HEK293 (cell line): Measurements from ENCODE around the gene SLC5A4.

Experiments used
- CTCF ChIA-PET: fragments of 350-600 bp; formaldehyde crosslinking; extraction: SDS; loops from one replicate; lab custom pipeline; 2021; ENCODE audit warnings: antibody characterized with exemption; lab: Yijun Ruan, JAX
- POLR2A ChIA-PET: fragments of 300-600 bp; formaldehyde crosslinking; extraction: SDS; loops from one replicate; lab custom pipeline; 2020; ENCODE audit warnings: antibody characterized with exemption, inconsistent platforms; lab: Yijun Ruan, JAX
- H3K27ac ChIP-seq: fragments of 200-500 bp; sonication (Bioruptor generic); 2 replicates; pipeline ENCODE4 v1.5.1; 2014; ENCODE audit warnings: low read depth, low read length, control low read depth, inconsistent platforms; ENCODE audit errors: extremely low read depth
- H3K36me3 ChIP-seq, 2 experiments: fragments of 200-500 bp in 1 of 2; sonication (Bioruptor generic) in 1 of 2; 1 replicate in 1 of 2; 2 replicates in 1 of 2; pipeline ENCODE4 v1.5.1; 2014 to 2017; ENCODE audit warnings: inconsistent platforms in 2 of 2, low read length in 2 of 2; ENCODE audit not compliant: control insufficient read depth in 2 of 2, insufficient read depth in 1 of 2
- H3K4me1 ChIP-seq: fragments of 200-500 bp; sonication (Bioruptor generic); 2 replicates; pipeline ENCODE4 v1.5.1; 2014; ENCODE audit warnings: mild to moderate bottlenecking, low read length, inconsistent platforms; ENCODE audit not compliant: control insufficient read depth, insufficient read depth
- H3K4me3 ChIP-seq: 2 replicates; pipeline ENCODE4 v1.5.1; 2011; ENCODE audit warnings: low read depth, mild to moderate bottlenecking, control low read depth, low read length, moderate library complexity
- H3K9me3 ChIP-seq: fragments of 200-500 bp; sonication (Bioruptor generic); 2 replicates; pipeline ENCODE4 v1.5.1; 2014; ENCODE audit warnings: low read depth, low read length, inconsistent platforms; ENCODE audit not compliant: control insufficient read depth, insufficient read depth
- GLIS2 ChIP-seq: fragments of 450-650 bp; formaldehyde crosslinking; IDR thresholded peaks from 2 replicates; pipeline ENCODE4 v1.5.1; 2016; ENCODE audit warnings: missing biosample characterization, missing genetic modification characterization
- SALL2 ChIP-seq: fragments of 450-650 bp; formaldehyde crosslinking; IDR thresholded peaks from 2 replicates; pipeline ENCODE4 v1.5.0; 2017; ENCODE audit warnings: missing biosample characterization, mild to moderate bottlenecking, missing genetic modification characterization, borderline replicate concordance
- SP7 ChIP-seq: fragments of 450-650 bp; formaldehyde crosslinking; IDR thresholded peaks from 2 replicates; pipeline ENCODE4 v1.5.1; 2016; ENCODE audit warnings: missing biosample characterization, missing genetic modification characterization
- ZBTB1 ChIP-seq: fragments of 450-650 bp; formaldehyde crosslinking; IDR thresholded peaks from 2 replicates; pipeline ENCODE4 v1.5.1; 2016; ENCODE audit warnings: missing biosample characterization, missing genetic modification characterization
- ZBTB20 ChIP-seq: fragments of 450-650 bp; formaldehyde crosslinking; IDR thresholded peaks from 2 replicates; pipeline ENCODE4 v1.5.1; 2016; ENCODE audit warnings: missing biosample characterization, missing genetic modification characterization
- ZBTB7A ChIP-seq: fragments of 450-650 bp; formaldehyde crosslinking; IDR thresholded peaks from 2 replicates; pipeline ENCODE4 v1.5.1; 2016; ENCODE audit warnings: low read depth, missing biosample characterization, missing genetic modification characterization
- ZFHX2 ChIP-seq: fragments of 450-650 bp; formaldehyde crosslinking; conservative IDR thresholded peaks from 2 replicates; pipeline ENCODE4 v1.5.1; 2016; ENCODE audit warnings: missing biosample characterization, missing genetic modification characterization
- ZNF10 ChIP-seq: fragments of 450-650 bp; formaldehyde crosslinking; IDR thresholded peaks from 2 replicates; pipeline ENCODE4 v1.5.1; 2017; ENCODE audit warnings: missing biosample characterization, missing genetic modification characterization
- ZNF121 ChIP-seq: fragments of 450-650 bp; formaldehyde crosslinking; IDR thresholded peaks from 2 replicates; pipeline ENCODE4 v1.5.1; 2016; ENCODE audit warnings: missing biosample characterization, missing genetic modification characterization
- ZNF133 ChIP-seq: fragments of 450-650 bp; formaldehyde crosslinking; IDR thresholded peaks from 2 replicates; pipeline ENCODE4 v1.5.1; 2016; ENCODE audit warnings: missing biosample characterization, missing genetic modification characterization
- ZNF221 ChIP-seq: fragments of 450-650 bp; formaldehyde crosslinking; IDR thresholded peaks from 2 replicates; pipeline ENCODE4 v1.5.1; 2017; ENCODE audit warnings: missing biosample characterization, missing genetic modification characterization, borderline replicate concordance
- ZNF391 ChIP-seq: fragments of 450-650 bp; formaldehyde crosslinking; IDR thresholded peaks from 2 replicates; pipeline ENCODE4 v1.5.1; 2016; ENCODE audit warnings: low read depth, missing biosample characterization, missing genetic modification characterization, borderline replicate concordance
- ZNF404 ChIP-seq: fragments of 450-650 bp; formaldehyde crosslinking; IDR thresholded peaks from 2 replicates; pipeline ENCODE4 v1.5.1; 2017; ENCODE audit warnings: missing biosample characterization, missing genetic modification characterization
- ZNF416 ChIP-seq: fragments of 450-650 bp; formaldehyde crosslinking; IDR thresholded peaks from 2 replicates; pipeline ENCODE4 v1.5.1; 2016; ENCODE audit warnings: missing biosample characterization, missing genetic modification characterization
- ZNF518A ChIP-seq: fragments of 450-650 bp; formaldehyde crosslinking; conservative IDR thresholded peaks from 2 replicates; pipeline ENCODE4 v1.5.1; 2016; ENCODE audit warnings: low read depth, missing biosample characterization, missing genetic modification characterization
- ZNF629 ChIP-seq: fragments of 450-650 bp; formaldehyde crosslinking; IDR thresholded peaks from 2 replicates; pipeline ENCODE4 v1.5.1; 2017; ENCODE audit warnings: missing biosample characterization, missing genetic modification characterization
- ZNF670 ChIP-seq: fragments of 450-650 bp; formaldehyde crosslinking; IDR thresholded peaks from 2 replicates; pipeline ENCODE4 v1.5.1; 2016; ENCODE audit warnings: missing biosample characterization, missing genetic modification characterization, low read depth
- ZNF76 ChIP-seq: fragments of 450-650 bp; formaldehyde crosslinking; IDR thresholded peaks from 2 replicates; pipeline ENCODE4; 2016; ENCODE audit warnings: low read depth, missing biosample characterization, missing genetic modification characterization, borderline replicate concordance
- ZSCAN23 ChIP-seq: fragments of 450-650 bp; formaldehyde crosslinking; IDR thresholded peaks from 2 replicates; pipeline ENCODE4 v1.5.1; 2016; ENCODE audit warnings: missing biosample characterization, missing genetic modification characterization
- TF ChIP-seq, protein P1 (sequence below): fragments of 450-650 bp; formaldehyde crosslinking; IDR thresholded peaks from 2 replicates; pipeline ENCODE4 v1.5.1; 2016; ENCODE audit warnings: missing biosample characterization, missing genetic modification characterization
- TF ChIP-seq, protein P2 (sequence below): fragments of 450-650 bp; formaldehyde crosslinking; IDR thresholded peaks from 2 replicates; pipeline ENCODE4 v1.5.1; 2016; ENCODE audit warnings: missing biosample characterization, missing genetic modification characterization, borderline replicate concordance
- TF ChIP-seq, protein P3 (sequence below): fragments of 450-650 bp; formaldehyde crosslinking; IDR thresholded peaks from 2 replicates; pipeline ENCODE4 v1.5.1; 2016; ENCODE audit warnings: missing biosample characterization, missing genetic modification characterization
- TF ChIP-seq, protein P4 (sequence below): sonication (generic); formaldehyde crosslinking; IDR thresholded peaks from 2 replicates; pipeline ENCODE4 v1.8.1; 2022; ENCODE audit warnings: mild to moderate bottlenecking, moderate library complexity, missing genetic modification reagents
- TF ChIP-seq, protein P5 (sequence below): fragments of 450-650 bp; formaldehyde crosslinking; IDR thresholded peaks from 2 replicates; pipeline ENCODE4 v1.5.1; 2017; ENCODE audit warnings: missing biosample characterization, missing genetic modification characterization

The SLC5A4 gene

DNA sequence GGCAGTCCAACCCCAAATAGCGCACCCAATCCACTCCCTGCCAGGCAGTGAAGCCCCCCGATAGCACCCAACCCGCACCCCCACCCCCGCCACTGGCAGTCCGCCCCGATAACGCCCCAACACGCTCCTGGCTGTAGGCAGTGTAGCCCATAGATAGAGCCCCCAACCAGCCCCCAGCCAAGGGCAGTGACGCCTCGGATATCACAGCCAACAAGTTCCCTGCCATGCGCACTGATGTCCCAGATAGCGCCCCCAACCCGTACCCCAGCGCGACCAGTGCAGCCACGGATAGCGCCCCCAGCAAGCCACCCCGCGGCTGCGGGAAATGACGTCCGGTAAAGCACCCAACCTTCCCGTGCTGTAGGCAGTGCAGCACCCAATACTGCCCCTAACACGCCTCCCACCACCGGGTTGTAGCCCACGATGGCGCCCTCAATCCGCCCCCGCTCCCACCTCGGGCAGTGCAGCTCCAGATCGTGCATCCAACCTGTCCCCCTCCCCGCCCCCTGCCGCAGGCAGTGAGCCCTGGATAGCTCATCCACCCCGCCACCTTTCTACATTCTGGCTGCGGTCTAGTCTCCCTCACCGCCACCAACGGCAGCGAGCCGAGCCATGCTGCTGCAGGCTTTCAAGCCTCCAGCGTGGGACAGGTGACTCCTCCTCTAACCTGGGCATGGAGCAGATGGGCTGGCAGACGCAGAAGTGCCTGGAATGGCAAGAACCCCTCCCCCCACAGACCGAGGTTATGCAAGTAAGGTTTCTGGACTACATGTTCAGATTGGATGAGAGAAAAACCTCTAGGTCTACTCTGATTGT is 50.9 kb downstream of the SLC5A4 start:
- Histone ChIP-seq H3K9me3 (no peaks in the 10 kb centered on the region), H3K4me3 (peak overlapping the region; percentile 34), H3K27ac (0 out of 2 replicates have a peak overlapping the region, but pooled peaks have one; percentile 16), H3K4me1 (0 out of 2 replicates have a peak, but pooled peaks cover 3% of the 10 kb centered on the region), H3K36me3 (peaks cover 0 to 19% of the 10 kb centered on the region in 2 experiments; a peak in 1 of 3 replicates)
- POLR2A ChIA-PET, result no interaction called here
- CTCF ChIA-PET, result interaction anchor here (0.6 to 1.1 kb wide), 3 partner anchors 17 to 230 kb away, joined by 3 to 7 read pairs (median 3); no protein-coding TSS in a partner anchor
- TF ChIP-seq ZSCAN23 (tag by site-specific recombination) (no peak), GLIS2 (tag by site-specific recombination) (peak; percentile 85), ZNF404 (tag by site-specific recombination) (no peak), ZFHX2 (tag by site-specific recombination) (peak; percentile 91), SALL2 (tag by site-specific recombination) (no peak), ZNF76 (tag by site-specific recombination) (no peak), ZNF121 (no peak), ZNF391 (tag by site-specific recombination) (no peak), SP7 (tag by site-specific recombination) (0 out of 2 replicates have a peak, but pooled peaks have one; percentile 14), ZBTB1 (tag by site-specific recombination) (no peak), ZNF518A (tag by site-specific recombination) (no peak), ZNF629 (tag by site-specific recombination) (no peak), ZNF670 (tag by site-specific recombination) (no peak), ZBTB7A (tag by site-specific recombination) (no peak), ZNF416 (tag by site-specific recombination) (no peak), ZNF10 (tag by site-specific recombination) (no peak), ZBTB20 (tag by site-specific recombination) (peak; percentile 38; the same call in 1 of the 2 replicates), ZNF221 (tag by site-specific recombination) (no peak), ZNF133 (tag by site-specific recombination) (no peak)
- TF ChIP-seq, protein P1, sequence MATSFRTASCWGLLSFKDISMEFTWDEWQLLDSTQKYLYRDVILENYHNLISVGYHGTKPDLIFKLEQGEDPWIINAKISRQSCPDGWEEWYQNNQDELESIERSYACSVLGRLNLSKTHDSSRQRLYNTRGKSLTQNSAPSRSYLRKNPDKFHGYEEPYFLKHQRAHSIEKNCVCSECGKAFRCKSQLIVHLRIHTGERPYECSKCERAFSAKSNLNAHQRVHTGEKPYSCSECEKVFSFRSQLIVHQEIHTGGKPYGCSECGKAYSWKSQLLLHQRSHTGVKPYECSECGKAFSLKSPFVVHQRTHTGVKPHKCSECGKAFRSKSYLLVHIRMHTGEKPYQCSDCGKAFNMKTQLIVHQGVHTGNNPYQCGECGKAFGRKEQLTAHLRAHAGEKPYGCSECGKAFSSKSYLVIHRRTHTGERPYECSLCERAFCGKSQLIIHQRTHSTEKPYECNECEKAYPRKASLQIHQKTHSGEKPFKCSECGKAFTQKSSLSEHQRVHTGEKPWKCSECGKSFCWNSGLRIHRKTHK (tag by site-specific recombination), result no peak
- TF ChIP-seq, protein P2, sequence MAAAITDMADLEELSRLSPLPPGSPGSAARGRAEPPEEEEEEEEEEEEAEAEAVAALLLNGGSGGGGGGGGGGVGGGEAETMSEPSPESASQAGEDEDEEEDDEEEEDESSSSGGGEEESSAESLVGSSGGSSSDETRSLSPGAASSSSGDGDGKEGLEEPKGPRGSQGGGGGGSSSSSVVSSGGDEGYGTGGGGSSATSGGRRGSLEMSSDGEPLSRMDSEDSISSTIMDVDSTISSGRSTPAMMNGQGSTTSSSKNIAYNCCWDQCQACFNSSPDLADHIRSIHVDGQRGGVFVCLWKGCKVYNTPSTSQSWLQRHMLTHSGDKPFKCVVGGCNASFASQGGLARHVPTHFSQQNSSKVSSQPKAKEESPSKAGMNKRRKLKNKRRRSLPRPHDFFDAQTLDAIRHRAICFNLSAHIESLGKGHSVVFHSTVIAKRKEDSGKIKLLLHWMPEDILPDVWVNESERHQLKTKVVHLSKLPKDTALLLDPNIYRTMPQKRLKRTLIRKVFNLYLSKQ (tag by site-specific recombination), result no peak
- TF ChIP-seq, protein P3, sequence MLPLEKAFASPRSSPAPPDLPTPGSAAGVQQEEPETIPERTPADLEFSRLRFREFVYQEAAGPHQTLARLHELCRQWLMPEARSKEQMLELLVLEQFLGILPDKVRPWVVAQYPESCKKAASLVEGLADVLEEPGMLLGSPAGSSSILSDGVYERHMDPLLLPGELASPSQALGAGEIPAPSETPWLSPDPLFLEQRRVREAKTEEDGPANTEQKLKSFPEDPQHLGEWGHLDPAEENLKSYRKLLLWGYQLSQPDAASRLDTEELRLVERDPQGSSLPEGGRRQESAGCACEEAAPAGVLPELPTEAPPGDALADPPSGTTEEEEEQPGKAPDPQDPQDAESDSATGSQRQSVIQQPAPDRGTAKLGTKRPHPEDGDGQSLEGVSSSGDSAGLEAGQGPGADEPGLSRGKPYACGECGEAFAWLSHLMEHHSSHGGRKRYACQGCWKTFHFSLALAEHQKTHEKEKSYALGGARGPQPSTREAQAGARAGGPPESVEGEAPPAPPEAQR, result no peak
- TF ChIP-seq, protein P4, sequence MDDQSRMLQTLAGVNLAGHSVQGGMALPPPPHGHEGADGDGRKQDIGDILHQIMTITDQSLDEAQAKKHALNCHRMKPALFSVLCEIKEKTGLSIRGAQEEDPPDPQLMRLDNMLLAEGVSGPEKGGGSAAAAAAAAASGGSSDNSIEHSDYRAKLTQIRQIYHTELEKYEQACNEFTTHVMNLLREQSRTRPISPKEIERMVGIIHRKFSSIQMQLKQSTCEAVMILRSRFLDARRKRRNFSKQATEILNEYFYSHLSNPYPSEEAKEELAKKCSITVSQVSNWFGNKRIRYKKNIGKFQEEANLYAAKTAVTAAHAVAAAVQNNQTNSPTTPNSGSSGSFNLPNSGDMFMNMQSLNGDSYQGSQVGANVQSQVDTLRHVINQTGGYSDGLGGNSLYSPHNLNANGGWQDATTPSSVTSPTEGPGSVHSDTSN, result no peak
- TF ChIP-seq, protein P5, sequence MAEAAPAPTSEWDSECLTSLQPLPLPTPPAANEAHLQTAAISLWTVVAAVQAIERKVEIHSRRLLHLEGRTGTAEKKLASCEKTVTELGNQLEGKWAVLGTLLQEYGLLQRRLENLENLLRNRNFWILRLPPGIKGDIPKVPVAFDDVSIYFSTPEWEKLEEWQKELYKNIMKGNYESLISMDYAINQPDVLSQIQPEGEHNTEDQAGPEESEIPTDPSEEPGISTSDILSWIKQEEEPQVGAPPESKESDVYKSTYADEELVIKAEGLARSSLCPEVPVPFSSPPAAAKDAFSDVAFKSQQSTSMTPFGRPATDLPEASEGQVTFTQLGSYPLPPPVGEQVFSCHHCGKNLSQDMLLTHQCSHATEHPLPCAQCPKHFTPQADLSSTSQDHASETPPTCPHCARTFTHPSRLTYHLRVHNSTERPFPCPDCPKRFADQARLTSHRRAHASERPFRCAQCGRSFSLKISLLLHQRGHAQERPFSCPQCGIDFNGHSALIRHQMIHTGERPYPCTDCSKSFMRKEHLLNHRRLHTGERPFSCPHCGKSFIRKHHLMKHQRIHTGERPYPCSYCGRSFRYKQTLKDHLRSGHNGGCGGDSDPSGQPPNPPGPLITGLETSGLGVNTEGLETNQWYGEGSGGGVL (tag by site-specific recombination), result peak; percentile 68
